HG02981 (cell line): ENCODE measurements around the gene BTF3.
"Not testable (repeated sequence)": the region's sequence is repeated elsewhere in the genome, so short reads cannot be mapped to it uniquely, and the experiment has no call there.

Source experiments
- ATAC-seq: cut with Tn5 transposase; IDR thresholded peaks from one replicate; pipeline ENCODE4 v1.9.1; 2021; ENCODE audit warnings: mild to moderate bottlenecking, moderate library complexity; ENCODE audit not compliant: unreplicated experiment

BTF3 gene

GRCh38 chr5:73485715-73486114 lies 12.5 kb upstream of the BTF3 start:
- no peak for ATAC-seq

GRCh38 chr5:73486119-73486899 lies 11.9 kb upstream of the BTF3 start:
- no peak for ATAC-seq

- not testable (repeated sequence) for ATAC-seq
Measured at GRCh38 chr5:73487257-73487656, 11.0 kb upstream of the BTF3 start.

- no peak for ATAC-seq
Measured at GRCh38 chr5:73487815-73488214, 10.4 kb upstream of the BTF3 start.

GRCh38 chr5:73488806-73489205 lies 9.4 kb upstream of the BTF3 start:
- no peak for ATAC-seq

GRCh38 chr5:73490088-73490487 lies 8.2 kb upstream of the BTF3 start:
- no peak for ATAC-seq

- ATAC-seq: no peak
Measured at GRCh38 chr5:73491155-73491554, 7.1 kb upstream of the BTF3 start.

GRCh38 chr5:73493421-73493820 lies 4.8 kb upstream of the BTF3 start:
- ATAC-seq: no peak

GRCh38 chr5:73494721-73495120 lies 3.5 kb upstream of the BTF3 start:
- ATAC-seq: no peak

- no peak for ATAC-seq
Measured at GRCh38 chr5:73495772-73496335, 2.4 kb upstream of the BTF3 start.

- ATAC-seq: no peak
Measured at GRCh38 chr5:73496984-73497457, 1.2 kb upstream of the BTF3 start.

GRCh38 chr5:73497497-73498056 lies 665 bp upstream of the BTF3 start:
- ATAC-seq: no peak

- no peak for ATAC-seq
Measured at GRCh38 chr5:73499187-73499586, 945 bp downstream of the BTF3 start.

- no peak for ATAC-seq
Measured at GRCh38 chr5:73499756-73500155, 1.5 kb downstream of the BTF3 start.

GRCh38 chr5:73501406-73501805 lies 3.2 kb downstream of the BTF3 start:
- no peak for ATAC-seq

- no peak for ATAC-seq
Measured at GRCh38 chr5:73506459-73506955, 8.3 kb downstream of the BTF3 start.

GRCh38 chr5:73507062-73507461 lies 8.8 kb downstream of the BTF3 start:
- ATAC-seq: no peak

GRCh38 chr5:73508521-73508920 lies 10.3 kb downstream of the BTF3 start:
- ATAC-seq: peak; percentile 59

GRCh38 chr5:73513996-73514395 lies 15.8 kb downstream of the BTF3 start:
- no peak for ATAC-seq

- no peak for ATAC-seq
Measured at GRCh38 chr5:73514418-73514817, 16.2 kb downstream of the BTF3 start.

- no peak for ATAC-seq
Measured at GRCh38 chr5:73515232-73515631, 17.0 kb downstream of the BTF3 start.
